Neuron (in vitro differentiated cells): ENCODE measurements around the gene RPTN.

ENCODE experiments used
- H2AFZ ChIP-seq: one replicate; pipeline ENCODE4 v1.6.1; 2013; ENCODE audit warnings: low read depth, mild to moderate bottlenecking, inconsistent platforms, low read length, moderate library complexity
- H3K27me3 ChIP-seq: one replicate; pipeline ENCODE4 v1.6.1; 2013; ENCODE audit warnings: low read length; ENCODE audit not compliant: insufficient read depth
- H3K36me3 ChIP-seq: one replicate; pipeline ENCODE4 v1.6.1; 2013; ENCODE audit warnings: low read length; ENCODE audit not compliant: insufficient read depth
- H3K4me1 ChIP-seq: one replicate; pipeline ENCODE4 v1.6.1; 2013; ENCODE audit warnings: low read length; ENCODE audit not compliant: insufficient read depth
- H3K4me3 ChIP-seq: 2 replicates; pipeline ENCODE4 v1.5.1; 2013; ENCODE audit warnings: mild to moderate bottlenecking, low read length, moderate library complexity
- H3K9me3 ChIP-seq: one replicate; pipeline ENCODE4 v1.6.1; 2013; ENCODE audit warnings: low read length

RPTN gene

GRCh38 chr1:152112885-152113432 is 46.1 kb downstream of the RPTN start:
- peaks cover 21% of the 10 kb centered on the region for H3K27me3 ChIP-seq
- H2AFZ ChIP-seq: no peak overlapping the region
- H3K9me3 ChIP-seq: peaks cover 4% of the 10 kb centered on the region
- H3K4me3 ChIP-seq: no peak overlapping the region
- no peaks in the 10 kb centered on the region for H3K4me1 ChIP-seq
- H3K36me3 ChIP-seq: no peaks in the 10 kb centered on the region

- Histone ChIP-seq H3K4me3 (peak overlapping the region; percentile 25), H3K36me3 (no peaks in the 10 kb centered on the region), H2AFZ (no peak overlapping the region), H3K4me1 (no peaks in the 10 kb centered on the region), H3K27me3 (peaks cover 26% of the 10 kb centered on the region), H3K9me3 (peaks cover 7% of the 10 kb centered on the region)
Measured at GRCh38 chr1:152112101-152112884, 46.7 kb downstream of the RPTN start.

GRCh38 chr1:152111515-152111968 is 47.5 kb downstream of the RPTN start:
- no peaks in the 10 kb centered on the region for H3K4me1 ChIP-seq
- peaks cover 7% of the 10 kb centered on the region for H3K9me3 ChIP-seq
- H2AFZ ChIP-seq: peak overlapping the region; percentile 3
- peaks cover 26% of the 10 kb centered on the region for H3K27me3 ChIP-seq
- no peaks in the 10 kb centered on the region for H3K36me3 ChIP-seq
- peak overlapping the region; percentile 11 for H3K4me3 ChIP-seq

GRCh38 chr1:152110860-152111514 is 48.0 kb downstream of the RPTN start:
- Histone ChIP-seq H3K27me3 (peaks cover 26% of the 10 kb centered on the region), H2AFZ (peak overlapping the region; percentile 3), H3K4me3 (peak overlapping the region; percentile 11), H3K4me1 (no peaks in the 10 kb centered on the region), H3K36me3 (no peaks in the 10 kb centered on the region), H3K9me3 (peaks cover 7% of the 10 kb centered on the region)

GRCh38 chr1:152110365-152110859 is 48.6 kb downstream of the RPTN start:
- Histone ChIP-seq H3K27me3 (peaks cover 26% of the 10 kb centered on the region), H3K9me3 (peaks cover 7% of the 10 kb centered on the region), H2AFZ (no peak overlapping the region), H3K36me3 (no peaks in the 10 kb centered on the region), H3K4me3 (no peak overlapping the region), H3K4me1 (no peaks in the 10 kb centered on the region)

- H3K4me1 ChIP-seq: no peaks in the 10 kb centered on the region
- H2AFZ ChIP-seq: no peak overlapping the region
- peaks cover 26% of the 10 kb centered on the region for H3K27me3 ChIP-seq
- H3K4me3 ChIP-seq: no peak overlapping the region
- H3K36me3 ChIP-seq: no peaks in the 10 kb centered on the region
- H3K9me3 ChIP-seq: peaks cover 7% of the 10 kb centered on the region
Measured at GRCh38 chr1:152109998-152110294, 49.1 kb downstream of the RPTN start.

- Histone ChIP-seq H3K4me3 (no peak overlapping the region), H2AFZ (no peak overlapping the region), H3K9me3 (peaks cover 7% of the 10 kb centered on the region), H3K27me3 (peaks cover 26% of the 10 kb centered on the region), H3K4me1 (no peaks in the 10 kb centered on the region), H3K36me3 (no peaks in the 10 kb centered on the region)
Measured at GRCh38 chr1:152109231-152109997, 49.6 kb downstream of the RPTN start.

- Histone ChIP-seq H3K4me1 (no peaks in the 10 kb centered on the region), H3K36me3 (no peaks in the 10 kb centered on the region), H3K4me3 (no peak overlapping the region), H2AFZ (no peak overlapping the region), H3K27me3 (peaks cover 25% of the 10 kb centered on the region), H3K9me3 (peaks cover 7% of the 10 kb centered on the region)
Measured at GRCh38 chr1:152108882-152109222, 50.2 kb downstream of the RPTN start.

- Histone ChIP-seq H3K4me3 (no peak overlapping the region), H2AFZ (no peak overlapping the region), H3K9me3 (peaks cover 7% of the 10 kb centered on the region), H3K4me1 (no peaks in the 10 kb centered on the region), H3K27me3 (peaks cover 19% of the 10 kb centered on the region), H3K36me3 (no peaks in the 10 kb centered on the region)
Measured at GRCh38 chr1:152107984-152108881, 50.8 kb downstream of the RPTN start.

- H3K4me3 ChIP-seq: no peak overlapping the region
- H3K27me3 ChIP-seq: peaks cover 14% of the 10 kb centered on the region
- H3K9me3 ChIP-seq: peaks cover 7% of the 10 kb centered on the region
- no peak overlapping the region for H2AFZ ChIP-seq
- H3K36me3 ChIP-seq: no peaks in the 10 kb centered on the region
- no peaks in the 10 kb centered on the region for H3K4me1 ChIP-seq
Measured at GRCh38 chr1:152107031-152107983, 51.7 kb downstream of the RPTN start.

GRCh38 chr1:152104854-152105253 is 54.2 kb downstream of the RPTN start:
- peaks cover 7% of the 10 kb centered on the region for H3K27me3 ChIP-seq
- H3K9me3 ChIP-seq: peaks cover 7% of the 10 kb centered on the region
- no peaks in the 10 kb centered on the region for H3K4me1 ChIP-seq
- no peak overlapping the region for H3K4me3 ChIP-seq
- no peak overlapping the region for H2AFZ ChIP-seq
- H3K36me3 ChIP-seq: no peaks in the 10 kb centered on the region
